Cardiac muscle cell (in vitro differentiated cells and primary cell): Measurements from ENCODE around the gene SLC25A30. TPM values are rescaled to one million over a fixed set of nuclear protein-coding genes. Genes with fewer than 3 reads are reported as not detected.
"Not testable (repeated sequence)": the region's sequence is repeated elsewhere in the genome, so short reads cannot be mapped to it uniquely, and the experiment has no call there.

Experiments used
- DNase-seq, 2 donors: peaks; one replicate each; pipeline versions ENCODE4 v3.0.0 to v3.0.0-alpha.2; 2010 to 2017; ENCODE audit warnings: low read depth in 1 of 2, low spot score in 1 of 2
- H3K27ac ChIP-seq: fragments of 200-600 bp; sonication (generic); 2 replicates; pipeline ENCODE4 v1.5.1; 2016
- H3K27me3 ChIP-seq: fragments of 200-600 bp; sonication (generic); 2 replicates; pipeline ENCODE4 v1.6.0; 2016; ENCODE audit warnings: control low read depth
- H3K36me3 ChIP-seq: fragments of 200-600 bp; sonication (generic); 2 replicates; pipeline ENCODE4 v1.5.1; 2016; ENCODE audit warnings: control low read depth
- H3K4me1 ChIP-seq: fragments of 200-600 bp; sonication (generic); 2 replicates; pipeline ENCODE4 v1.8.1; 2017; ENCODE audit warnings: low read depth, mild to moderate bottlenecking, mixed run types
- H3K4me3 ChIP-seq: fragments of 200-600 bp; sonication (generic); 2 replicates; pipeline ENCODE4 v1.5.1; 2016; ENCODE audit warnings: mild to moderate bottlenecking
- H3K9me3 ChIP-seq: fragments of 200-600 bp; sonication (generic); 2 replicates; pipeline ENCODE4 v1.5.1; 2017; ENCODE audit warnings: low read depth, mild to moderate bottlenecking, control low read depth
- CTCF ChIP-seq: IDR thresholded peaks from 2 replicates; pipeline ENCODE4 v1.5.1; 2012; ENCODE audit warnings: low read depth, mild to moderate bottlenecking, low read length
- polyA plus RNA-seq: library from polyadenylated mRNA; unstranded; fragments of >200 nt; fragmentation: Nextera tagmentation; extraction: Ambion mirVana; gene quantifications from 2 replicates; pipeline ENCODE4 v1.2.1, GENCODE V29; 2016
- total RNA-seq: library from RNA; depleted of rRNA; stranded (reverse); fragments of >200 nt; gene quantifications from 2 replicates; pipeline ENCODE4 v1.2.3, GENCODE V29; 2016

Gene SLC25A30
- total and polyA plus RNA-seq, 2 experiments from 2014 or later, result 7.4 to 8.6 TPM

DNA sequence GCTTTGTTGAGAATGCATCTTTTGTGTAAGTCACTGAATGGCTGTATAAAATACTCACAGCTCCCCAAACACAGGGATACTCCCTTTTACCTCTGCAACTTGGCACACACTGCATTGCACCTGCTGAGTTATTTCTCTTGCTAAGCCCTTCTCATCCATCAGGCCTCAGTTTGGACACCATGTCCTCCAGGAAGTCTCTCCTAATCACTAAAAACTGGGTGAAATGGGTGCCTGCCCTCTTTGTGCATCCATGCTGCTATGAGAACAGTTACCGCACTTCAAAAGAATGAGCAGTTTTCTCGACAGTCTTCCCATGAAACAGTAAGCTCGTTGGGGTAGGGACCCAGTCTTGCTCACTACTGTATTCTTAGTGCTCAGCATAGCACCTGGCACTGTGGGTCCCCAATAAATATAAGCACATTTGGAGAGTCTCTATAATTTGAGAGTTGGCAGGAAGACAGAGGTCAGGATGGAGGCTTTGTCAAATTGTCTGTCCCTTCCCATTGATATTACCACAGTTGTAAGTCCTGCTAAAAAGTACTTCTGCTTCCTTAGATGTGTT is 4.6 kb upstream of the SLC25A30 start:
- Histone ChIP-seq H3K36me3 (no peaks in the 10 kb centered on the region), H3K4me3 (no peak overlapping the region), H3K27me3 (no peaks in the 10 kb centered on the region), H3K4me1 (no peaks in the 10 kb centered on the region), H3K27ac (no peak overlapping the region), H3K9me3 (no peaks in the 10 kb centered on the region)
- no peak for DNase-seq
- TF ChIP-seq CTCF, result no peak

DNA sequence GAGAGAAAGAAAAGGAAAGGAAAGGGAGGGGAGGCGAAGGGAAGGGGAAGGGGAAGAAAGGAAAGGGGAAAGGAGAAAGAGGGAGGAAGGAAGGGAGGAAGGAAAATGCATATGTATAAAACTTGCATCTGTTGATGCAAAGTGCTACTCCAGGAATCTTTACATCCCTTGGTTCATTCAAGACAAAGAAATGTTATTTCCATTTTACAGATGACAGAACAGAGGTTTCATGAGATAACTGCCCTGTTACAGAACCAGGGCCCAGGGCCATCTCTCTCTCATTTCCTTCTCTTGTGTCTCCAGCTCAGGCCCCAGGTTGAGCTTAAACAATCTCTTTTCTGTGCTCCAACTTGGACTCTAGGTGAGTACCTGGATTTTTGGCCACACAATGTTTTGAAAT is 1.8 kb upstream of the SLC25A30 start:
- peaks cover 3% of the 10 kb centered on the region for H3K4me1 ChIP-seq
- no peaks in the 10 kb centered on the region for H3K9me3 ChIP-seq
- DNase-seq, result no peak
- no peak overlapping the region for H3K27ac ChIP-seq
- TF ChIP-seq CTCF, result no peak
- no peak overlapping the region for H3K4me3 ChIP-seq
- no peaks in the 10 kb centered on the region for H3K27me3 ChIP-seq
- no peaks in the 10 kb centered on the region for H3K36me3 ChIP-seq

GRCh38 chr13:45419389-45419788 is 1.2 kb upstream of the SLC25A30 start:
- not testable (repeated sequence) for H3K27ac ChIP-seq, H3K4me3 ChIP-seq, H3K36me3 ChIP-seq, H3K27me3 ChIP-seq, H3K9me3 ChIP-seq, DNase-seq, H3K4me1 ChIP-seq

DNA sequence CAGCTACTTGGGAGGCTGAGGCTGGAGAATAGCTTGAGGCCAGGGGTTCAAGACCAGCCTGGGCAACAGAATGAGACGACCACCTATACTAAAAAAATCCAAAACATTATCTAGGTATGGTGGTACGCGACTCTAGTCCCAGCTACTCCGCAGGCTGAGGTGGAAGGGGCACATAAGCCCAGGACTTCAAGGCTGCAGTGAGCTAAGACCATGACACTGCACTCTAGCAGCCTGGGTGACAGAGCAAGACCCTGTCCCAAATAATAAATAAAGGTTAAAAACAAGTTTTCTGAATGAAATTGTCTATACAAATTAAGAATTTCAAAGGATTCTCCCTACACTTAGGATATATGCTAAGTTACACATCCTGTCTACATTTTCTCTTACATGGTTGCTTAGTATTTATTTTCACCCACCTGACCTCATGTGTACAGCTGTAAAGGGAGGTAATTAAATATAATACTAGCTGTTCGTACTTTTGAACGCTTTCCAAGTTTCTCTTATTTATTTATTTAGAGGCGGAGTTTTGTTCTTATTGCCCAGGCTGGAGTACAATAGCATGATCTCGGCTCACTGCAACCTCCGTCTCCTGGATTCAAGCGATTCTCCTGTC is 1.6 kb downstream of the SLC25A30 start:
- no peaks in the 10 kb centered on the region for H3K36me3 ChIP-seq
- H3K9me3 ChIP-seq, result no peaks in the 10 kb centered on the region
- H3K27ac ChIP-seq, result no peak overlapping the region
- H3K4me3 ChIP-seq, result no peak overlapping the region
- peaks cover 6% of the 10 kb centered on the region for H3K4me1 ChIP-seq
- TF ChIP-seq CTCF, result no peak
- H3K27me3 ChIP-seq, result no peaks in the 10 kb centered on the region
- DNase-seq, result no peak

GRCh38 chr13:45415112-45415511 is 3.1 kb downstream of the SLC25A30 start:
- Histone ChIP-seq H3K36me3 (peaks cover 2% of the 10 kb centered on the region), H3K27me3 (no peaks in the 10 kb centered on the region), H3K27ac (peak overlapping the region; percentile 1), H3K4me3 (no peak overlapping the region), H3K4me1 (peaks cover 6% of the 10 kb centered on the region), H3K9me3 (no peaks in the 10 kb centered on the region)
- no peak for TF ChIP-seq CTCF
- no peak for DNase-seq

DNA sequence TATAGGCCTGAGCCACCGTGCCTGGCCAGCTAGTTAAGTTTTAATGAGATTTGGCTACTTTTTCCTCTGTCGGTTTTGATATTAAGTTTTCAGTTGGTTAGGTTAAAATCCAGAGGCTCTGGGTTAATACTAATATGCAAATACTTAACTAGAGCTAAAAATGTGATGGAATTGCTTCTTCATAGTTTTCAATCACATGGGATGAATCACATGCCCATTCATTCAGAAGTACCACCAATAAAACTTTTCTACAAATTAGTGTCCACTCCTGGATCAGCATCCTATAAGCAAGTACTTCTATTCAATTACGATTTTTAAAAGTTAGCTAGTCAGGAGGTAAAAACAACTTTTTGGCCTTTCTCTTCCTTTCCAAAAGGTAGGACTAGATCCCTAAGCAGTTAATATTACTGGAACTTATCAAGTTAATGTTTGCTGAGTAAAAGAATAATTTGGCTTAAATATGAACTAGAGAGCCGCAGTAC is 4.3 kb downstream of the SLC25A30 start:
- H3K36me3 ChIP-seq, result peaks cover 6% of the 10 kb centered on the region
- no peak overlapping the region for H3K4me3 ChIP-seq
- peaks cover 6% of the 10 kb centered on the region for H3K4me1 ChIP-seq
- DNase-seq, result no peak
- TF ChIP-seq CTCF, result no peak
- no peaks in the 10 kb centered on the region for H3K27me3 ChIP-seq
- no peak overlapping the region for H3K27ac ChIP-seq
- H3K9me3 ChIP-seq, result no peaks in the 10 kb centered on the region
